Suprapubic skin (tissue), 4 donors: Measurements from ENCODE around the gene SCYGR3.

ENCODE experiments used
- EP300 ChIP-seq: sonication (generic); formaldehyde crosslinking; IDR thresholded peaks from one replicate; pipeline ENCODE4 v1.6.1; 2017; ENCODE audit warnings: antibody characterized with exemption
- POLR2AphosphoS5 ChIP-seq, 3 donors: sonication (generic); formaldehyde crosslinking; IDR thresholded peaks; one replicate each; pipeline ENCODE4 v1.6.1; 2017; ENCODE audit warnings: antibody characterized with exemption in 3 of 3
- TF ChIP-seq, protein P1 (sequence below), 2 donors: fragments of 200-600 bp in 1 of 2; fragments of 450-650 bp in 1 of 2; sonication (generic) in 1 of 2; IDR thresholded peaks; one replicate each; pipeline ENCODE4 v1.5.1; 2016 to 2019; ENCODE audit warnings: antibody characterized with exemption in 2 of 2, mild to moderate bottlenecking in 1 of 2, moderate library complexity in 1 of 2

DNA sequence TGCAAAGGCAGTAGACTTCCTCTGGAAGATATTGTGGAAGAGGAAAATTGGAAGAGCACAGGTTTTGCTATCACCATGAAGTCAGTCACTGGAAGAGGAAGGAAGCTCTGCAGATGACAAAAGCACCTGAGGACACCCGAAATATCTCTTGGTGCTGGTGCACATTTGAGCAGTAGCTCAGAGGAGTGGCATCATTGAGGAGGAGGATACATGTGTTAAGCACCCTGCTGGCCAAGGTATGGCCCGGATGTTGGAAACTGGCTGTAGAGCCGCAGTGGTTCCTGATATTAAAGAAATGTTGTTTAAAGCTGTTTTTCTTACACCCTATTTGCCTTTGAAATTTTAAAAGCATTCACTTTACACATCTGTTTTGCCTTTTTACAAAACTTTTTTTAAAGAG, 48.6 kb downstream of the SCYGR3 start:
- TF ChIP-seq, protein P1, sequence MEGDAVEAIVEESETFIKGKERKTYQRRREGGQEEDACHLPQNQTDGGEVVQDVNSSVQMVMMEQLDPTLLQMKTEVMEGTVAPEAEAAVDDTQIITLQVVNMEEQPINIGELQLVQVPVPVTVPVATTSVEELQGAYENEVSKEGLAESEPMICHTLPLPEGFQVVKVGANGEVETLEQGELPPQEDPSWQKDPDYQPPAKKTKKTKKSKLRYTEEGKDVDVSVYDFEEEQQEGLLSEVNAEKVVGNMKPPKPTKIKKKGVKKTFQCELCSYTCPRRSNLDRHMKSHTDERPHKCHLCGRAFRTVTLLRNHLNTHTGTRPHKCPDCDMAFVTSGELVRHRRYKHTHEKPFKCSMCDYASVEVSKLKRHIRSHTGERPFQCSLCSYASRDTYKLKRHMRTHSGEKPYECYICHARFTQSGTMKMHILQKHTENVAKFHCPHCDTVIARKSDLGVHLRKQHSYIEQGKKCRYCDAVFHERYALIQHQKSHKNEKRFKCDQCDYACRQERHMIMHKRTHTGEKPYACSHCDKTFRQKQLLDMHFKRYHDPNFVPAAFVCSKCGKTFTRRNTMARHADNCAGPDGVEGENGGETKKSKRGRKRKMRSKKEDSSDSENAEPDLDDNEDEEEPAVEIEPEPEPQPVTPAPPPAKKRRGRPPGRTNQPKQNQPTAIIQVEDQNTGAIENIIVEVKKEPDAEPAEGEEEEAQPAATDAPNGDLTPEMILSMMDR (IDR thresholded peaks at IDR 0.05): no peak
- TF ChIP-seq EP300 (no peak), POLR2AphosphoS5 (IDR thresholded peaks at IDR 0.05) (no peak)
